Myocyte (in vitro differentiated cells): ENCODE data around the gene PDE9A. TPM values are rescaled to one million over a fixed set of nuclear protein-coding genes. Genes with fewer than 3 reads are reported as not detected.

ENCODE experiments used
- DNase-seq: peaks from one replicate; pipeline ENCODE4 v3.0.0-alpha.2; 2012; ENCODE audit warnings: low read depth
- total RNA-seq: library from RNA; depleted of rRNA; stranded (reverse); fragments of >200 nt; gene quantifications from 2 replicates; pipeline ENCODE4 v1.2.3, GENCODE V29; 2014

The PDE9A gene
- total RNA-seq, 1 donor from 2014 or later = not detected

DNA sequence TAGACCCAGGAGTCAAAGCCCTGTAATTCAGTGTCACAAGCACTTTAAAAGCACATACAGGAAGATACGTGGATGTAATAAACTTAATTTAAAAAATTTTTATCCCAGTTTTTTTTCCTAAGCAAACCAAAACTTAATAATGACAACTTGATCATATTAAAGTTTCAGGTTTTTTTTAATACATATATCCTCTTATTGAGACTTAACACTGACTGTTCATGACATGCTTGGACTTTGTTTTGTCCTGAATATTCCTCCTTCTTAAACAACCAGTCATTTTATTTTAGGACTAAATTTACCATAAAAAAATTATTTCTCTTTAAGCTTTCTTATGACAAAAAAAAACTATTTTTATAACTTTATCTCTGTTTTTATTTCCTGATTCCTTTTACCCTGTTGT lies 161.8 kb downstream of the PDE9A start:
- no peak for DNase-seq

DNA sequence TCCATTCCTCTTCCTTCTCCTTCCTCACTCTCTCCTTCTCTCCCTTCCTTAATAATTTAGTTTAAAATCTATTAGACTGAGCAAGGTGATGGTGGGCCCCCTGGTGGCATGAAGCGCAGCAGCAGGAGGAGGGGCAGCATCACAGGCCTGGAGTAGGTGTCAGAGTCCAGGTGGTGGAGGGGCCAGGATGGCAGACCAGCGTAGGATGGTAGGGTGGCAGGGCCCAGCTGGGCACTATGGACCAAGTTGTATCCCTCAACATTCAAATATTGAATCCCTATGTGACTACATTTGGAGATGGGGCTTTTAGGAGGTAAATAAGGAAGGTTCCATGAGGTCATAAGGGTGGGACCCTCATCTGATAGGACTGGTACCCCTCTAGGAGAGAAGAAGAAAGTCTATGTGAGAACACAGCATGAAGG lies 164.9 kb downstream of the PDE9A start:
- DNase-seq = peak; percentile 28

DNA sequence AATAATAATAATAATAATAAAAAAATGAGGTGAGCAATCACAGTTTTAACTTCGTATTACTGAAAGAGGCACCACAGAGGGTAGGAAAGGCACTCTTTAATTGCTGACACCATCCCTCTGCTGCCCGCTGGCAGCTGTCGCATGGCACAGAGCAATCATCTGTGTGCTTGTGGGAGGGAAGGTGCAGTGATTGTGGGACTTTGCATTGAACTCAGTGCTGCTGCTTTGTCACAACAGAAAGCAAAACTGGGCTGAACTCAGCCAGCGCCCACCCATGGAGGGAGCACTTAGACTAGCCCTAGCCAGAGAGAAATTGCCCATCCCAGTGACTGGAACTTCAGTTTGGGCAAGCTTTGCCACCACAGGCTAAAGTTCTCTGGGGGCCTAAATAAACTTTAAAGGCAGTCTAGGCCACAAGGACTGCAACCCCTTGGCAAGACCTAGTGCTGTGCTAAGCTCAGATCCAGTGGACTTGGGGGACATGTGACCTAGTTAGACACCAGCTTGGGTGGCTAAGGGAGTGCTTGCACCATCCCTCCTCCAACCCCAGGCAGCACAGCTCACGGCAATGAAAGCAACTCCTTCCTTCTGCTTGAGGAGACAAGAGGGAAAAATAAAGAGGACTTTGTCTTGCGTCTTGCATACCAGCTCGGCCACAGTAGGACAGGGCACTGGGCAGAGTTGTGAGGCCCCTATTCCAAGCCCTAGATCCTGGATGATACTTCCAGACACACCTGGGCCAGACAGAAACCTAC lies 166.6 kb downstream of the PDE9A start:
- peak; percentile 7 for DNase-seq

DNA sequence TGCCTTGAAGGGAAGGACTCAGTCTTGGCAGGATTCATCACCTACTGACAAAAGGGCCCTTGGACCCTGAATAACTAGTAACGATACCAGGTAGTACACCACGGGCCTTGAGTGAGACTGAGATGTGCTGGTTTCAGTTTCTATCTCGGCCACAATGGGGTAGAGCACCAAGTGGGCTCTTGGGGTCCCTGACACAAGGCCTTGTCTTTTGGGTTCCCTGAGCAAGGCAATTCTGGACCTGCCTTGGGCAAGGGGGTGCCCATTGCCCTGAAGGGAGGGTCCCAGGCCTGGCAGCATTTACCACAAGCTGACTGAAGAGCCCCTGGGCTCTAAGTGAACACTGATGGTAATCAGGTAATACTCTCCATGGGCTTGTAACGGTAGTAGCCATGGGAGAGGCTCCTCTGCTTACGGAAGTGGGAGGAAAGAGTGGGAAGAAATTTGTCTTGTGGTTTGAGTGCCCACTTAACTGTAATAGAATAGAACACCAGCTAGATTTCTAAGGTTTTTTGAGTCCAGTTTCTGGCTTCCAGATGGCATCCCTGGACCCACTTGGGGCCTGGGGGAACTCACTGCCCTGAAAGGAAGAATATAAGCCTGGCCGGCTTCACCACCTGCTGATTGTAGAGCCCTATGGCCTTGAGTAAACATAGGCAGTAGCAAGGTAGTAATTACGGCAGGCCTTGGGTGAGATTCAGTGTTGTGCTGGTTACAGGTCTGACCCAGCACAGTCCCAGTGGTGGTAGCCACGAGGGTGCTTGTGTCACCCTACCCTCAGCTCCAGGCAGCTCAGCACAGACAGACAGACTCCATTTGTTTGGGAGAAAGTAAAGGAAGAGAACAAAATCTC lies 167.4 kb downstream of the PDE9A start:
- DNase-seq = no peak

Other genes with a start within 250 kb of the PDE9A start
- not detected in 2 replicates for gene UBASH3A, start 249.7 kb upstream of the PDE9A start, total RNA-seq
- gene RSPH1, start 157.4 kb upstream of the PDE9A start, total RNA-seq = not detected in 2 replicates
- not detected in 2 replicates for gene SLC37A1, start 139.8 kb upstream of the PDE9A start, total RNA-seq
- 7.5 and 8.7 TPM in 2 replicates for gene WDR4, start 225.9 kb downstream of the PDE9A start, total RNA-seq
- 40.7 and 44.0 TPM in 2 replicates for gene NDUFV3, start 239.7 kb downstream of the PDE9A start, total RNA-seq